ENCODE results near the gene LRRC61. TPM values are rescaled to one million over a fixed set of nuclear protein-coding genes. Genes with fewer than 3 reads are reported as not detected.

Gene LRRC61
- total and polyA plus RNA-seq, 2 of the 13 experiments (the other 11 are each of a cell fraction or from before 2014, with no cell fraction given) = 33.0 to 34.8 TPM

DNA sequence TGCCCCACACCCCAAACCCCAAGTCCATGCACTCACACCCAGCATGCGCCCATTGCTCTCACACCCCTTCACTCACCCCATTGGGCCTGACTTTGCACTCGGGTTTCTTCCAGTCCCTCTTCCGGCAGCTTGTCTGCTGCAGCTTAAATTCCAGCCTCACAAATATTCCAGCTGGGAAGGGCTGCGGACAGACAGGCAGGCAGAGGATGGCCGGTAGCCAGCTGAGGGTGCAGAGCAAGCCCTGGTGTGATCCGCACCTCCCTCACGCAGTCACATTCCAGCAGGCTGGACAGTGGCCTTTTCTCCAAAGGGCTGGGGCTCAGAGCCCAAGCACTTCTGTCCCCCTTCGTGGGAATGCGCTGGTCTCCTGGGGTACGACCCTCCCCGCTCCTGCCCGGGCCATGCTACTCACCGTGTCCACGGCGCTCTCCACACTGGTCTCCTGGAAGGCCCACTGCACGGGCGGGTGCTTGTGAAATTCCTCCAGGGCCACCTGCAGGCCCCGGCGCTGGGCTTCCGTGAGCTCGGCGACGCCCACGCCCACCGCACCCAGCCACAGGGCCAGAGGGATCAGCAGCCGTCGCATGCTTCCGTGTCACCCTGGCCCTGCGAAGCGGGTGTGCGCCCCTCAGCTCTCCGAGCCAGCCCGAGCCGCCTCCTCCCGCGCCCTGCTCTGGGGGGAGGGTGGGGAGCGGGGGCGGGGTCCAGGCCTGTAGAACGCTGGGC, 17.0 kb downstream of the LRRC61 start (continued):
- TF ChIP-seq BHLHE40 (IDR thresholded peaks at IDR 0.05; ENCODE audit: low read length) (no peak), CREM (IDR thresholded peaks at IDR 0.05) (no peak), CREM (CRISPR knock-in tag; IDR thresholded peaks at IDR 0.05) (no peak), FOSL2 (CRISPR knock-in tag; IDR thresholded peaks at IDR 0.05) (no peak), MYC (CRISPR knock-in tag; IDR thresholded peaks at IDR 0.05; ENCODE audit: borderline replicate concordance) (peak; percentile 48; the same call in 1 of the 2 replicates), PRMT3 (CRISPR knock-in tag; IDR thresholded peaks at IDR 0.05; ENCODE audit: borderline replicate concordance, low read depth) (peak; percentile 25; the same call in 1 of the 2 replicates), AKAP8 (CRISPR knock-in tag; IDR thresholded peaks at IDR 0.05) (peak; percentile 91), PHF21A (CRISPR knock-in tag; IDR thresholded peaks at IDR 0.05) (peak; percentile 45; the same call in 1 of the 2 replicates), SNRNP70 (IDR thresholded peaks at IDR 0.05; ENCODE audit: low read depth, low read length) (no peak), RARA (CRISPR knock-in tag; IDR thresholded peaks at IDR 0.05) (no peak; the same call in 1 of the 2 replicates), ZNF543 (CRISPR knock-in tag; IDR thresholded peaks at IDR 0.05) (no peak), ZSCAN25 (CRISPR knock-in tag; IDR thresholded peaks at IDR 0.05) (no peak), ZFP41 (CRISPR knock-in tag; IDR thresholded peaks at IDR 0.05; ENCODE audit: borderline replicate concordance) (0 out of 2 replicates have a peak, but pooled peaks have one; percentile 26), RXRB (CRISPR knock-in tag; IDR thresholded peaks at IDR 0.05; ENCODE audit: borderline replicate concordance) (no peak), GATAD2A (CRISPR knock-in tag; IDR thresholded peaks at IDR 0.05) (peak; percentile 43; the same call in 1 of the 2 replicates), CEBPB (IDR thresholded peaks at IDR 0.05; ENCODE audit: borderline replicate concordance, low read depth, low read length) (0 out of 2 replicates have a peak, but pooled peaks have one; percentile 2), IRF2 (CRISPR knock-in tag; IDR thresholded peaks at IDR 0.05) (no peak), THAP11 (CRISPR knock-in tag; IDR thresholded peaks at IDR 0.05) (no peak)
- TF ChIP-seq, protein P1, sequence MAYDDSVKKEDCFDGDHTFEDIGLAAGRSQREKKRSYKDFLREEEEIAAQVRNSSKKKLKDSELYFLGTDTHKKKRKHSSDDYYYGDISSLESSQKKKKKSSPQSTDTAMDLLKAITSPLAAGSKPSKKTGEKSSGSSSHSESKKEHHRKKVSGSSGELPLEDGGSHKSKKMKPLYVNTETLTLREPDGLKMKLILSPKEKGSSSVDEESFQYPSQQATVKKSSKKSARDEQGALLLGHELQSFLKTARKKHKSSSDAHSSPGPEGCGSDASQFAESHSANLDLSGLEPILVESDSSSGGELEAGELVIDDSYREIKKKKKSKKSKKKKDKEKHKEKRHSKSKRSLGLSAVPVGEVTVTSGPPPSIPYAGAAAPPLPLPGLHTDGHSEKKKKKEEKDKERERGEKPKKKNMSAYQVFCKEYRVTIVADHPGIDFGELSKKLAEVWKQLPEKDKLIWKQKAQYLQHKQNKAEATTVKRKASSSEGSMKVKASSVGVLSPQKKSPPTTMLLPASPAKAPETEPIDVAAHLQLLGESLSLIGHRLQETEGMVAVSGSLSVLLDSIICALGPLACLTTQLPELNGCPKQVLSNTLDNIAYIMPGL (CRISPR knock-in tag; IDR thresholded peaks at IDR 0.05; ENCODE audit: borderline replicate concordance in 1 of 2, low read depth in 1 of 2) = peak; percentile 23 to 48; a peak in 1 of 4 replicates
- TF ChIP-seq, protein P2, sequence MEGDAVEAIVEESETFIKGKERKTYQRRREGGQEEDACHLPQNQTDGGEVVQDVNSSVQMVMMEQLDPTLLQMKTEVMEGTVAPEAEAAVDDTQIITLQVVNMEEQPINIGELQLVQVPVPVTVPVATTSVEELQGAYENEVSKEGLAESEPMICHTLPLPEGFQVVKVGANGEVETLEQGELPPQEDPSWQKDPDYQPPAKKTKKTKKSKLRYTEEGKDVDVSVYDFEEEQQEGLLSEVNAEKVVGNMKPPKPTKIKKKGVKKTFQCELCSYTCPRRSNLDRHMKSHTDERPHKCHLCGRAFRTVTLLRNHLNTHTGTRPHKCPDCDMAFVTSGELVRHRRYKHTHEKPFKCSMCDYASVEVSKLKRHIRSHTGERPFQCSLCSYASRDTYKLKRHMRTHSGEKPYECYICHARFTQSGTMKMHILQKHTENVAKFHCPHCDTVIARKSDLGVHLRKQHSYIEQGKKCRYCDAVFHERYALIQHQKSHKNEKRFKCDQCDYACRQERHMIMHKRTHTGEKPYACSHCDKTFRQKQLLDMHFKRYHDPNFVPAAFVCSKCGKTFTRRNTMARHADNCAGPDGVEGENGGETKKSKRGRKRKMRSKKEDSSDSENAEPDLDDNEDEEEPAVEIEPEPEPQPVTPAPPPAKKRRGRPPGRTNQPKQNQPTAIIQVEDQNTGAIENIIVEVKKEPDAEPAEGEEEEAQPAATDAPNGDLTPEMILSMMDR (CRISPR knock-in tag; IDR thresholded peaks at IDR 0.05) = peak; percentile 17; the same call in 1 of the 2 replicates
- TF ChIP-seq, protein P3, sequence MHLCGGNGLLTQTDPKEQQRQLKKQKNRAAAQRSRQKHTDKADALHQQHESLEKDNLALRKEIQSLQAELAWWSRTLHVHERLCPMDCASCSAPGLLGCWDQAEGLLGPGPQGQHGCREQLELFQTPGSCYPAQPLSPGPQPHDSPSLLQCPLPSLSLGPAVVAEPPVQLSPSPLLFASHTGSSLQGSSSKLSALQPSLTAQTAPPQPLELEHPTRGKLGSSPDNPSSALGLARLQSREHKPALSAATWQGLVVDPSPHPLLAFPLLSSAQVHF (CRISPR knock-in tag; IDR thresholded peaks at IDR 0.05) = peak; percentile 47; the same call in 1 of the 2 replicates
- TF ChIP-seq, protein P4, sequence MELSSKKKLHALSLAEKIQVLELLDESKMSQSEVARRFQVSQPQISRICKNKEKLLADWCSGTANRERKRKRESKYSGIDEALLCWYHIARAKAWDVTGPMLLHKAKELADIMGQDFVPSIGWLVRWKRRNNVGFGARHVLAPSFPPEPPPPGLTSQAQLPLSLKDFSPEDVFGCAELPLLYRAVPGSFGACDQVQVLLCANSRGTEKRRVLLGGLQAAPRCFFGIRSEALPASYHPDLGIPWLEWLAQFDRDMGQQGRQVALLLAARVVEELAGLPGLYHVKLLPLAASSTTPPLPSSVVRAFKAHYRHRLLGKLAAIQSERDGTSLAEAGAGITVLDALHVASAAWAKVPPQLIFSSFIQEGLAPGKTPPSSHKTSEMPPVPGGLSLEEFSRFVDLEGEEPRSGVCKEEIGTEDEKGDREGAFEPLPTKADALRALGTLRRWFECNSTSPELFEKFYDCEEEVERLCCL (CRISPR knock-in tag; IDR thresholded peaks at IDR 0.05; ENCODE audit: borderline replicate concordance) = no peak
- TF ChIP-seq, protein P5, sequence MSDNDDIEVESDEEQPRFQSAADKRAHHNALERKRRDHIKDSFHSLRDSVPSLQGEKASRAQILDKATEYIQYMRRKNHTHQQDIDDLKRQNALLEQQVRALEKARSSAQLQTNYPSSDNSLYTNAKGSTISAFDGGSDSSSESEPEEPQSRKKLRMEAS (IDR thresholded peaks at IDR 0.05) = peak; percentile 63

Measured in HepG2 (cell line).